ENCODE data around the gene KRT71.

The KRT71 gene

GRCh38 chr12:52539821-52540173 is 13.1 kb downstream of the KRT71 start:
- TF ChIP-seq, protein P1, sequence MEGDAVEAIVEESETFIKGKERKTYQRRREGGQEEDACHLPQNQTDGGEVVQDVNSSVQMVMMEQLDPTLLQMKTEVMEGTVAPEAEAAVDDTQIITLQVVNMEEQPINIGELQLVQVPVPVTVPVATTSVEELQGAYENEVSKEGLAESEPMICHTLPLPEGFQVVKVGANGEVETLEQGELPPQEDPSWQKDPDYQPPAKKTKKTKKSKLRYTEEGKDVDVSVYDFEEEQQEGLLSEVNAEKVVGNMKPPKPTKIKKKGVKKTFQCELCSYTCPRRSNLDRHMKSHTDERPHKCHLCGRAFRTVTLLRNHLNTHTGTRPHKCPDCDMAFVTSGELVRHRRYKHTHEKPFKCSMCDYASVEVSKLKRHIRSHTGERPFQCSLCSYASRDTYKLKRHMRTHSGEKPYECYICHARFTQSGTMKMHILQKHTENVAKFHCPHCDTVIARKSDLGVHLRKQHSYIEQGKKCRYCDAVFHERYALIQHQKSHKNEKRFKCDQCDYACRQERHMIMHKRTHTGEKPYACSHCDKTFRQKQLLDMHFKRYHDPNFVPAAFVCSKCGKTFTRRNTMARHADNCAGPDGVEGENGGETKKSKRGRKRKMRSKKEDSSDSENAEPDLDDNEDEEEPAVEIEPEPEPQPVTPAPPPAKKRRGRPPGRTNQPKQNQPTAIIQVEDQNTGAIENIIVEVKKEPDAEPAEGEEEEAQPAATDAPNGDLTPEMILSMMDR (IDR thresholded peaks at IDR 0.05; ENCODE audit: low read depth, low read length) = no peak
- no peak overlapping the region for H3K4me3 ChIP-seq (ENCODE audit: low read depth, low read length)

DNA sequence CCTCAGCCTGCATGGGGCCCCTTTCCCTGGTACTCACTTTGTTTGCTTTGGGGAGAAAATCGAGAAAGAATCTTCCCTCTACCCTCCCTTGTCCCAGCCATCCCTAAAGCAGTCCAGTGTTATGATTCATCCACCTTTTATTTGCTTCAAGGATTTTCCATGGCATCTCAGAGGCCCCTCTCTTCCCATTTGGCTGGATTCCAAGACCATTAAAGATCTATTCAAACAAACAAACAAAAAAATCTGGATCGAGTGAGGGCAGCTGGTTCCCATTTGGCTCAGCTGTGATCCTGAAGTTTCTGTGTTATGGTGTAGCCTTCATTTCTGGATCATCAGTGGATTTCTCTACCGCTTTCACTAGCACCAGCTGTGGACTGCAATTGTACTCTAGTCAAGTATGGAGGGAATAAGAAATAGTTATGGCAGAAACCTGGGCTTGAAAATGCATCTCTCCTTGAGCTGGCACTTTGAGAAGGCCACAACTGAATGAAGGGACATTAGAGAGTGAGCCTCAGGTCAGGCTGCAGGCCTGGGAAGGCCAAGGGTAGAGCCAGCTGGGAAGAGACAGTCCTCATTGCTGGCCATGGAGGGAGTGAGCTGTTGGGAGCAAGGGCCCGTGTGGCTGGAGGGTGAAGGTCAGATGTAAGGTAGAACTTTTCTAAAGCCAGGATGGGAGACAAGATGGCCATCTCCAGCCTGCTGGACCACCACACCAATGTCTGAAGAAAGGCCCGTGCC is 13.7 kb downstream of the KRT71 start:
- TF ChIP-seq, protein P1 (IDR thresholded peaks at IDR 0.05; ENCODE audit: low read depth, low read length) = no peak

GRCh38 chr12:52537101-52537500 is 15.8 kb downstream of the KRT71 start:
- TF ChIP-seq, protein P1 (IDR thresholded peaks at IDR 0.05; ENCODE audit: low read depth, low read length) = no peak
- H3K4me3 ChIP-seq (ENCODE audit: low read depth, low read length) = no peak overlapping the region

More for the DNA sequence above, 13.7 kb downstream of the KRT71 start:
- H3K4me3 ChIP-seq (ENCODE audit: low read depth, low read length) = no peak overlapping the region

DNA sequence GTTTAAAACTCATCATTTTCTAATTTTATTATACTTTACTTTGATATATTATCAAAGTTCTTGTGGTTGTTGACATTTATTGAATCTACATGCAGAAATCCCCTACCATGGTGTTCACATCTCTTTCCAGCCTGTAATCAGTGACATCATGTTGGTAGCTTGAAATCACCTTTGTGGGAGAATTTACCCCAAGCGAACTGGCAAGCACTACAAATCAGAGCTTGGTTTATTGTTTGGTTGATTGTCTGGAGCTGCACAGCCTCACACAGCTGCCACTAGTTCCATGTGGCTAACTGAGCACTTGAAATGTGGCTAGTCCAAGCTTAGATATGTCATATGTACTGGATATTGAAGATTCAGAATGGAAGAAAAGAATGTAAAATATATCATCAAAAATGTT is 17.4 kb downstream of the KRT71 start:
- TF ChIP-seq, protein P1 (IDR thresholded peaks at IDR 0.05; ENCODE audit: low read depth, low read length) = no peak
- no peak overlapping the region for H3K4me3 ChIP-seq (ENCODE audit: low read depth, low read length)

DNA sequence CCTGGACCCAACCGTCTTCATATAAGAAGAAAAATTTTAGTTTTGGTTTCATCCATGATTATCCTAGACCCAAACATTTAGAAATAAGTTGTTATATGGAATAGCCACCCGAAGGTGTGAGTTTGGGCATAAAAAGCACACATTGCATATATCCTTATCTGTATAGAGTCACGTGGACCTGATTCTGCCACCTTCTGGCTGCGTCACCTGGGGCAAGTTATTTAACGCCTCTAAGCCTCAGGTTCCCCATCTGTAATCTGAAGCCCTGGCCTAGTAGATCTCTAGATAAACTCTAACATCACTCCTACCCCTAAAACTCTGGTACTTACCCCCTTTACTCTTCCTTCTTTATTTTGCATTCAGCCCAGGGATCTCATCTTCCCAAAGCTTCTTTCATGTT is 18.5 kb downstream of the KRT71 start:
- H3K4me3 ChIP-seq (ENCODE audit: low read depth, low read length) = no peak overlapping the region
- TF ChIP-seq, protein P1 (IDR thresholded peaks at IDR 0.05; ENCODE audit: low read depth, low read length) = no peak

- no peak overlapping the region for H3K4me3 ChIP-seq (ENCODE audit: low read depth, low read length)
- TF ChIP-seq, protein P1 (IDR thresholded peaks at IDR 0.05; ENCODE audit: low read depth, low read length) = no peak
These were observed 19.1 kb downstream of the KRT71 start for GRCh38 chr12:52533686-52534470.

GRCh38 chr12:52532636-52533035 is 20.3 kb downstream of the KRT71 start:
- H3K4me3 ChIP-seq (ENCODE audit: low read depth, low read length) = no peak overlapping the region
- TF ChIP-seq, protein P1 (IDR thresholded peaks at IDR 0.05; ENCODE audit: low read depth, low read length) = no peak
